GM19438 (cell line): ENCODE data around the gene ARFIP1.
"Not testable (repeated sequence)": the region's sequence is repeated elsewhere in the genome, so short reads cannot be mapped to it uniquely, and the experiment has no call there.

Source experiments
- ATAC-seq: cut with Tn5 transposase; IDR thresholded peaks from one replicate; pipeline ENCODE4 v1.9.1; 2021; ENCODE audit warnings: low read depth; ENCODE audit not compliant: unreplicated experiment

The ARFIP1 gene

GRCh38 chr4:152894673-152895072 lies 114.9 kb downstream of the ARFIP1 start:
- ATAC-seq: no peak

GRCh38 chr4:152896811-152897210 lies 117.1 kb downstream of the ARFIP1 start:
- no peak for ATAC-seq

DNA sequence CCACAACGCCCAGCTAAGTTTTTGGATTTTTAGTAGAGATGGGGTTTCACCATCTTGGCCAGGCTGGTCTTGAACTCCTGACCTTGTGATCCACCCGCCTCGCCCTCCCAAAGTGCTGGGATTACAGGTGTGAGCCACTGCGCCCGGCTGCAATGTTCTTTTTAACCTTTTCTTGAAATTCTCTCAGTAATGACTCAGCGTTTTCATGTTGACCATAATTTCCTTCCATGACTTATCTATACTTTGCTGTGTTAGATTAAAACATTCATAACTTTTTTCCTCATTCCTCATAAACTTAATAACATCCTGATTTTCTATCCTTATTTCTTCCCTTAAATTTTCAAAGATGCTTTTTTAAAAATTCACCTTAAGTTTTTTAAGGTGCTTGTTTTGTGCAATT lies 118.4 kb downstream of the ARFIP1 start:
- ATAC-seq: not testable (repeated sequence)

DNA sequence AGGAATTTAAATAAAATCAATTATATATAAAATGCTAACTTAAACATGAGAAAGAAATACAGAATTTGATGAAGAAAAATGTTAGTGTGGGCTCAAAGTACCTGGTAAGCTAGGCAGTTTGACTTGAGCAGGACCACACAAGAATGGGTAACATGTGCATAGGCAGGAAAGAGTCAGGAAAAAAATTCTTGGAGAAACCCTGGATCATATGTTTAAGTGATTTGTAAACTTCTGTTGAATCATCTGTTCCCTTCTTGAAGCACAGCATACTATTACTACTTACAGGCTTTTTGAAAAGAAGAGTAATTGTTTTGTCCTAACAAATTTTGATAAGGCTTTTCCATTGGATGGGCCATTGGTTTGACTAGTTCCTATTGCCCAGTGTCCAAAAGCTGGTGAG lies 118.9 kb downstream of the ARFIP1 start:
- ATAC-seq: no peak

DNA sequence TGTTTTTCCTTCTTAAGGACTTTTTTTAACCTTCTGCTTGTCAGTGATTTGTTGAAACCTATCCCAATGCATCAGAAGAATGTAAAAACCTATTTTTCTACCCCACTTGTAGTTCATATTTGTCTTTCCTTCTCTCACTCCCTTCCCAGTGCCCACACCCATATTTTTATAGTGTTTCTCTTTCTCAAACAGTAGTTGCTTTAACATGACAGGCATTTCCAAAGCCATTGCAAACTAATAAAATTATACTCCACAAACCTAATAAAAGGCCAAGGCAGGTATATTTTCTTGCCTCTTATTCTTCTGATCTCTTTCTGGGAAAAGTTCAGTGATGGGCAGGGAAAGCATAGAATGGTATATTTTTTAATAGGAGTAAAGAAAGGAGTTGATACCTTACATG lies 120.6 kb downstream of the ARFIP1 start:
- no peak for ATAC-seq

DNA sequence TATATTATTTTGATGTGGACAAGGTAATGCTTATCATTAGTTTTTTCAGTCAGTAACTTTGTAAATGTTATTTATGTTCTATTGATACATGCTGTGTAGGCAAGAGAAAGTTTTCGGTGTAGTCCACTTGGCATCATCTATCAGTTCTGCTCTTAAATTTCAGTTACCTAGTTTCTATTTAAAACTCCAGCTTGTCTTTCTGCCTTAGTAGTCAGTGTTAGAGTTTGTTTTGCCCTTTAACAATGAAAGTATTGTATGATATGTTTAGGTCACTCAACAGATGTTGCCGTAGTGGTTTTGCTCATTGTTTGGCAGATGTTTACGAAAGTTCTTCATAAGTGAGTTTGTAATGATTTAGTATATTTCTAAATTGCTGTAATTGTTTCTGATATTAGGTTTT lies 121.5 kb downstream of the ARFIP1 start:
- no peak for ATAC-seq

GRCh38 chr4:152903658-152904057 lies 123.9 kb downstream of the ARFIP1 start:
- ATAC-seq: no peak

DNA sequence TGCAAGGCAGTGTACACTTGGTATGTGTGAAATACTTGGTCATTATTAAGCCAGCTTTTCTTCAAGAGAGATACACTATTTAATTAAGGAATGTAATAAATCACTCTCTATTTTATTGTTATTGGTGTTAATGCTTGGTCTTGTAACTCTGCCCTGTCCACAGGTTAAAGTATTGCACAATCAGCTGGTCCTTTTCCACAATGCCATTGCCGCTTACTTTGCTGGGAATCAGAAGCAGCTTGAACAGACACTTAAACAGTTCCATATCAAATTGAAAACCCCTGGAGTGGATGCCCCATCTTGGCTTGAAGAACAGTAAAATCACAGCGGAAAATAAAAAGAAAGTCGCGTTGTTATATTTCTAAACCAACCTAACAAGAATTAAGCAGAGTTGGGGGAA lies 130.1 kb downstream of the ARFIP1 start:
- no peak for ATAC-seq

DNA sequence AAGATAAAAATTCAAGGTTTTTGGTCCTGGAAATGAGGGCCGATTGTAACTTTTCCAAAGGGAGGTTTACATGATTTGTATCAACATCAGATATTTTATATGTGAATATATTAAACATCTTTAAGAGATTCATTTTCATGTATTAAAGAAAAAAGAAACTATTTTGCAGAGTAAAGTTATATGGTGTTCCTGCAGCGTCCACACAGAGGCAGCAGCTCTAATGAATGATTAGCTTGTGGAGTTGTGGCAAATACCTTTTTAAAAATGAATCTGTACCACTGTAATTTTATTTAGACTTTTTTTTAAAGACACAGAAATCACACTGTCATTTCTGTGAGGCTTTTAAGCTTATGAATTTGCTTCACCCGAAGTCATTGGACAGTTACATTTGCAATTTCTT lies 130.8 kb downstream of the ARFIP1 start:
- ATAC-seq: no peak

- ATAC-seq: no peak
These were observed 138.0 kb downstream of the ARFIP1 start for GRCh38 chr4:152917543-152918395.

- no peak for ATAC-seq
These were observed 140.1 kb downstream of the ARFIP1 start for GRCh38 chr4:152919826-152920225.

- ATAC-seq: no peak
These were observed 141.0 kb downstream of the ARFIP1 start for GRCh38 chr4:152920768-152921167.

DNA sequence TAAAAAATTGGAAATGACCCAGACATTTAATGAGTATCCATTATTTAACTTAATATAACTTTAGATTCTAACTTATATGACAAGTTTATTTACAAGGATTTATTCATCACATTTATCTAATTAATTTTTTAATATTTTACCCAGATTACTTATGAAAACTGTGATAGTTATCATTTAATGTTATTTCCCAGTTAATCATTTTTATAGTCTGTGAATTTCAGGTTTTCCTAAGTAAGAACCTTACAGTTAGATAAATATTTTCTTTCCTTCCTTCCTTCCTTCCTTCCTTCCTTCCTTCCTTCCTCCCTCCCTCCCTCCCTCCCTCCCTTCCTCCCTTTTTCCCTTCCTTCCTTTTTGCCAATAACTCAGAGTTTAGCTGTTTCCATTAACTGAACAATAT lies 141.5 kb downstream of the ARFIP1 start:
- no peak for ATAC-seq

DNA sequence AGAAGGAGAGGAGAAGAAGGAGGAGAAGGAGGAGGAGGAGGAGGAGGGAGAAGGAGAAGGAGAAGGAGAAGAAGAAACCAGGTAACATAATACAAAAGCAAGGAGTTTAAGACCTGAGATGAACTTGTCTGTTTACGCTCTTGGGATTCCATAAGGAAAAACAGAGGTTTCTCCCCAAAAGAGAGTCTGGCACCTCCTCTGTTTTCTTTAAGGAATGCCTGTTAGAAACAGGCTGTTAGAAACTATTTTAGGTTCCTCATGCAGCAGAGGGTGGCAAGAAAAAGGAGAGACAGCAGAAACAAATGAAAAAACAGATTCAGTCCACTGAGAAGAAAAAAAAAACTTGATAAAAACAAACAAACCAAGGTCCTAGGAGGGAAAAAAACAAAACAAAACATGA lies 146.1 kb downstream of the ARFIP1 start:
- no peak for ATAC-seq

DNA sequence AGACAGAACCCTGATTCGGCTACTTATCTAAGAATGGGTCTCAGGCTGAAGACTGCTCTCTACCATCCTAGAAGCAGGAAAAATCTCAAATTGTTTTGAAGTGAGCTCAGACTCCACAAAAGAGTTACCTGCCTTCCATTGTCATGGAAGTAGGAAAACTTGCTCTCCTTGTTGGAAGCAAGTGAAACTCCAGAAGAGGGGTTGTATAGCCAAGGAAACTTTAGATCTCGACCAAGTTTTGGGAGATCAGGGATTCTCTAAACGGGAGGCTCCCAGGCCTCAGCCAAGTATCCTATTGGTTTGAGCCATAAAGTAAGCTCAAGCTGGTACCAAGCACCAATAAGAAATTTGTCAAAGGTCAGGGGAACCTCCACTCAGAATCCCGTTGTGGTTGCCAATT lies 147.2 kb downstream of the ARFIP1 start:
- ATAC-seq: no peak

GRCh38 chr4:152927737-152928136 lies 148.0 kb downstream of the ARFIP1 start:
- ATAC-seq: no peak

GRCh38 chr4:152928286-152928685 lies 148.5 kb downstream of the ARFIP1 start:
- ATAC-seq: no peak

- no peak for ATAC-seq
These were observed 150.1 kb downstream of the ARFIP1 start for GRCh38 chr4:152929888-152930287.

DNA sequence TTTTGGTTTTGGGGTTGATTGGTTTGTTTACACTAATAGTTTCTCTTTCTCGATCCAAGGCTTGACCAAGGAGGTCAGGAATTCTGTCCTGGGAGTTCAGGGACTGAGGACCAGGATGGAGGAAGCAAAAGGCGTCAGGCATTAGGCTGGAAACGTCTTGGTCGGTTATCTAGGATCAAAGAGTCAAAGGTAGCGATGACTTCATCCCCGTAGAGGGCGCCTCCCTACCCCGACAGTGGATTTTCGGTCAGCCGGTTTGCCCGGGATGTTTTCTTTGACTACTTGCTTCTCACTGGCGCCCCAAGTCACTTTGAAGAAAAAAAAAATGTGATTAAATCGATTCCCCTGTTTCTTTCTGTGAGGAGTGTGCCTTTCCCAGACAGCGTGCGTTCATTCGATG lies 155.4 kb downstream of the ARFIP1 start:
- no peak for ATAC-seq

GRCh38 chr4:152935631-152936445 lies 156.1 kb downstream of the ARFIP1 start, which contains the start of gene FHDC1:
Gene FHDC1 (plus strand): TSS chr4:152936323. CDS start chr4:152943058, 6,735 bp downstream.
- ATAC-seq: no peak

GRCh38 chr4:152936446-152937335 lies 156.9 kb downstream of the ARFIP1 start:
- ATAC-seq: no peak
